ENCODE measurements around the gene RPL38.

RPL38 gene

GRCh38 chr17:74252211-74252610 lies 48.7 kb downstream of the RPL38 start:
- DNase-seq, result no peak

GRCh38 chr17:74253036-74253435 lies 49.6 kb downstream of the RPL38 start:
- no peak for DNase-seq

GRCh38 chr17:74257311-74257710 lies 53.8 kb downstream of the RPL38 start:
- DNase-seq, result no peak

GRCh38 chr17:74259667-74260524 lies 56.4 kb downstream of the RPL38 start:
- DNase-seq, result no peak

Measured in stimulated activated CD4-positive, alpha-beta T cell treated with anti-CD3 and anti-CD28 coated beads, Interleukin-4, amount 100 ng/mL, for 24 hours (primary cell).